Stimulated activated effector memory CD8-positive, alpha-beta T cell treated with anti-CD3 and anti-CD28 coated beads, Interleukin-12 subunit alpha, Interleukin-12 subunit beta, amount 100 ng/mL, for 72 hours (primary cell): Measurements from ENCODE around the gene ACAA2.

Experiments
- ATAC-seq: fragments of 150-1000 bp; cut with Tn5 transposase; 2 replicates; pipeline ENCODE4 v1.10.0; 2021
- DNase-seq, 2 donors: peaks; one replicate each; pipeline ENCODE4 v3.0.0; 2021 to 2022; ENCODE audit warnings: low spot score in 2 of 2
- H3K27ac Mint-ChIP-seq: one replicate; pipeline ENCODE4 v1.8.0; 2022; ENCODE audit warnings: mild to moderate bottlenecking, mixed read lengths
- H3K36me3 Mint-ChIP-seq: one replicate; pipeline ENCODE4 v1.8.0; 2022; ENCODE audit warnings: mild to moderate bottlenecking, mixed read lengths
- H3K4me1 Mint-ChIP-seq: one replicate; pipeline ENCODE4 v1.8.0; 2022; ENCODE audit warnings: mixed read lengths
- H3K4me3 Mint-ChIP-seq: one replicate; pipeline ENCODE4 v1.8.0; 2022; ENCODE audit warnings: mild to moderate bottlenecking, mixed read lengths
- H3K9me3 Mint-ChIP-seq: one replicate; pipeline ENCODE4 v1.8.0; 2022; ENCODE audit warnings: mixed read lengths

ACAA2 gene

DNA sequence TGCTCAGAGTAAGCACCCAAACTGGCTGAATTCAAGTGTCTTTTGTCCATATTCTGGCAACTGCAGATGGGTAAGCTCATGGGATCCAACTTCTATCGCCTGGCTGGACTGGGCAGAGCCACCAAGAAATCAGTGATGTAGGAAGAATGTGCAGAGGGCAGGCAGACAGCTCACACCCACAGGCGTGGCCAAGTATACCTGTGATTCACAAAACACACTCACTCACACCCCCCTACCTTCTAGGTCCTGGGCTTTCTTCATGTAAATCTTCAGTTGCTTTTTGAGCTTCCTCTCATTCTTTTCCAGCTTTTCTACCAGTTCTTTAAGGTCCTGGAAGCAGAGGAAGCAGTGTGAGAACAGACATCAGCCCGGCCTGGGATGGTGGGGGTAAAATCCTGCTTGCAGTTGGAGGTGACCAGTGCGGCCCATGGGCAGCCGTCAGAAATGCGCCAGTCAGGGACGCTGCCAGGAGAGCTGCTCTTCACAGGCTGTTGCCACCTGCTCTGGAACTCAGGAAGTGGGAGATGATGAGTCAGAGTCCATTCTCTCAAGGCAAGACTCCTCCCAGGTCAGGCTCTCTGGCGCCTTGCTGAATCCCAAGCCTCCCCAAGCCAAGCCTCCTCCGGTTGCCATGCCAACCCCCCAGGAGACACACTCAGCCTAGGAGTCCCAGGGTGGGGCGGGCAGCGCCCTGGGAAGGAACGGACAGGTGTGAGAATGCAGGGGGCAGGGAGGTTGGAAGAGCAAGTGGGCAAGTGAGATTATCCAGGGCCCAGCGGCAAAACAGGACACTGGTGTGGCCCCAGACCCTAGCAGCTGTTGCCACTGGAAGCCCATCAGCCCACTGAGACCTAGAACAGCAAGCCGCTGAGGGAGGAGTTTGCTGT is 36.2 kb upstream of the ACAA2 start:
- Mint-ChIP-seq H3K4me3 (no peak overlapping the region), H3K36me3 (no peaks in the 10 kb centered on the region), H3K9me3 (no peaks in the 10 kb centered on the region), H3K4me1 (peaks cover 15% of the 10 kb centered on the region), H3K27ac (no peak overlapping the region)
- no peak for ATAC-seq
- peak in 1 of 2 donors; percentile 30 for DNase-seq

DNA sequence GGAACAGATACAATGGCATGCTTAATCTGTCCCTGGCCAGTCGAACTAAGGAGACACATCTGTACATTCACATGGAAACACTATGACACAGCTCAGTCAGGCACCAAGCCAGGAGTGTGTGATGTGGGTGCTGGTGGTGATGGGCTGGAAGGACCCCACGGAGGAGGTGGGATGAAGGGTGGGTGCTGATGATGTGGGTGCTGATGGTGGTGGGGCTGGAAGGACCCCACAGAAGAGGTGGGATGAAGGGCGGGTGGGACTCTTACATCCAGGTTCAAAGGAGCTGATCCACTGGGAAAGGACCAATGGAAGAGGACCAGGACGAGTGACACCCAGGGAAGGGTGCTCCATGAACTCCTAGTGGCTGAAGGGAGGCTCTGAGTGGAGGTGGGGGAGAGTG is 34.8 kb upstream of the ACAA2 start:
- H3K27ac Mint-ChIP-seq, result peak overlapping the region; percentile 6

DNA sequence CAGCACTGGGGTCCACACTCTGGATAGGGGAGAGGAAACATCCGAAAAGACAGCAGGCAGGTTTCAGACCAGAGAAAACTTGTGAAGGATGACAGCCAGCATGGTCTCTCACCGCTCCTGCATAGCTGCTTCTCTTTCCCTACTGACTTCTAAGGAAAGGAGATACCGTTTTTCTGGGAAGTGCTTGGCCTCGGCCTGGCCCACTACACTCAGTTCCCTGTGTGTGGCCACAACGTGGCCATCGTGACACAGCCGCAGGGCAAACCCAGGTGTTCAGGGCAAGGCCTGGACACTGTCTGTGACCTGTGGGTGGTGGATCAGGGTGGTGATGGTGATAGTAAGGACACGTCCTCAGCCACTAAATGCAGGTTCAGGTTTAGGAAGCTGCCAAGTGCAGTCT is 34.2 kb upstream of the ACAA2 start:
- H3K9me3 Mint-ChIP-seq, result no peaks in the 10 kb centered on the region

More for the DNA sequence above, 34.8 kb upstream of the ACAA2 start:
- ATAC-seq (no peak), DNase-seq (peak in 1 of 2 donors; percentile 36)
- Mint-ChIP-seq H3K4me3 (no peak overlapping the region), H3K36me3 (no peaks in the 10 kb centered on the region), H3K4me1 (peaks cover 24% of the 10 kb centered on the region), H3K9me3 (no peaks in the 10 kb centered on the region)

DNA sequence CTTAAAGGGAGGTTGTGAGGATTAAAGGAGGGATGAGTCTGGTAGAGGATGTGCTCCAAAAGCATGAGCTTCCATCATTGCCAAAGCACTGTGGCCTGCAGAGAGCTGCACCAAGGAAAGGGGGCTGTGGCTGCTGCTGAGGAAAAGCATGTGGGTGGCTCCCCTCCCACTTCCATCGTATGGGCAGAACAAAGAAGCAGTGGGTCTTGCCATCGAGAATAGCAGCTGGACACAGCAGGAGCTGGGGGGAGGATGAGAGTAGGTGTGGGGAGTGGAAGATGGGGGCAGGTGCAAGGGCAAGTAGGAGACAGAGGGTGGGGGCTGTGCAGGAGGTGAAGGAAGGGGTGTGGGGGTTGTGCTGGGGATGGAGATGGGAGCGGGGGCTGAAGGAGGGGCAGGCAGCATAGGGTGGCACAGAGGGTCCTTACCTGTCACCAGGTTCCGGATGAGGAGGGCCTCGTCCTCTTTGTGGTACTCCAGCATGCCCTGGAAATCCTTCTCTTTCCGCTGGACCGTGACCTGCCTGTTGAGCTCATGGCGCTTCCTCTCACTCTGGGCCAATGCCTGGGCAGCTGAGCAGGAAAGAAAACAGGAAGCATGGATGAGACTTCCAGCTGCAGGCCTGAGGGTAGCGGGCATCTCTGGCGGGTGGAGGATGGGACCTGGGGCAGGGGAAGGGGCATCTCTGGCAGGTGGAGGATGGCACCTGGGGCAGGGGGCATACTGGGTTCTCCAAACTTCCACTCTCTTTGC is 33.6 kb upstream of the ACAA2 start:
- H3K4me3 Mint-ChIP-seq, result no peak overlapping the region
- no peaks in the 10 kb centered on the region for H3K36me3 Mint-ChIP-seq
- DNase-seq (no peak), ATAC-seq (no peak)
- peaks cover 30% of the 10 kb centered on the region for H3K4me1 Mint-ChIP-seq
- no peak overlapping the region for H3K27ac Mint-ChIP-seq
- no peaks in the 10 kb centered on the region for H3K9me3 Mint-ChIP-seq

More for the DNA sequence above, 34.2 kb upstream of the ACAA2 start:
- DNase-seq (peak in 1 of 2 donors; percentile 35), ATAC-seq (no peak)
- Mint-ChIP-seq H3K27ac (no peak overlapping the region), H3K4me1 (peaks cover 26% of the 10 kb centered on the region), H3K36me3 (no peaks in the 10 kb centered on the region), H3K4me3 (no peak overlapping the region)

DNA sequence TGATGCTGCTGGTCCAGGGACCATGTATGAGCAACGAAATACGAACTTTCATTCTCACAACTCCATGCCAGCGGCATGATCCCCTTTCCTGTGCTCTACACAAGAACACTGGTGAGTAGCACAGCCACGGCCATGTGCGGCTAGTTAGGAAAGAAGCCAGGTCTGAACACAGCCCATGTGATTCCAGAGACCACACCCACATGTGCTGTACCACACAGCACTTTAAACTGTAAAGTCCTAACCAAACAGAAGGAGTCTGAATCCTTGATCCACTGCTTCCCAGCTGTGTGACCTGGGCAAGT is 33.0 kb upstream of the ACAA2 start:
- no peak for ATAC-seq
- H3K9me3 Mint-ChIP-seq, result no peaks in the 10 kb centered on the region
- no peak overlapping the region for H3K4me3 Mint-ChIP-seq
- no peak for DNase-seq
- H3K36me3 Mint-ChIP-seq, result no peaks in the 10 kb centered on the region
- H3K4me1 Mint-ChIP-seq, result peaks cover 36% of the 10 kb centered on the region
- no peak overlapping the region for H3K27ac Mint-ChIP-seq

DNA sequence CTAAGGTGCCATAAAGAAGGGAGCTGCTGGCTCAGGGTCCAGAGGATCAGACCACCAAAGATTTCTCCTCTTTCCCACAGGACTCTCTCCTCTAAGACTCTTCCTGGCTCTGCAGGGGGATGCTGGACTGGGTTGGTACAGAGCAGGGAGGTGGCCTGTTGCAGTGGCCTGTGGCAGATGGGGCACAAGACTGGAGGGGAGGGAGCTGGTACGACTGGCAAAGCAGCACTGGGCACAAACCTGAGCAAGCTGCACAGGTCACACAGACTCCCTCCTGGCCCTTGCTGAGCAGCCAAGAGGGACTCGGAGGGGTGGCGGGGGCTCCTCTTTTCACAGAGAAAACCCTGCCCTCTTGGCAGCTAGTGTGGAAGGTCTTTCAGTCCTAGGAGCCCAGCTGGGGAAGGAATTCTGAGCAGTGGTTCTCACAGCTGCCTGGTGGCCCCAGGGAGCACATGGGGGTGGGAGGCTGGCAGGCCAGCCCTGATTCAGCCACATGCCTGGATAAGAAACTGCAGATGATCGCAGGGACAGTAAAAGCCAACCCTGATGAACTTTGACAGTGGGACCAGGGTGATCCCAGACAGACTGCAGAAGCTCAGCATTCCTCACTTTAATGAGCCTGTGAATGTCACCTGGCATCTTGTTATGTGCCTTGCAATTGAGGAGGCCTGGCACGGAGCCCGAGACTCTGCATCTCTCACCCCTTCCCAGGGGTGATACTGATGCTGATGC is 32.5 kb upstream of the ACAA2 start:
- Mint-ChIP-seq H3K4me1 (peaks cover 36% of the 10 kb centered on the region), H3K27ac (no peak overlapping the region), H3K9me3 (no peaks in the 10 kb centered on the region), H3K36me3 (no peaks in the 10 kb centered on the region), H3K4me3 (no peak overlapping the region)
- no peak for ATAC-seq
- DNase-seq, result peak in 1 of 2 donors; percentile 42

DNA sequence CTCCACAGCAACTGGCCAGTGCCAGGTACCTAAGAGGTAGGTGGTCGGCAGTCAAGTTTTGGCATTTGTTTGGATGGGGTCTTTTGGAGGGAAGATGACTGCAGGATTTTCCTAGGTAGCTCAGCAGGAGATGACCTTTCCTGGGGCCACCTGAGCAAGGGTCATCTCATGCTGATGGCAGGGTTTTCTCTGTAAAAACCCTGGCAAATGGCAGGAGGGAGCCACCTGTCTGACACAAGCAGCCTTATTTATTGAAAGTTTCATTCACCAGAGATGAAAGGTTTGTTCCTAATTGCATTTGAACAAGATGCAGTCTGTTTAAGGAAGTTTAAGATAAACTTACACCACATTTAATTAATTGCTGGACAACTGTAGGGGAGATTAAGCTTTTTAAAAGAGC is 31.6 kb upstream of the ACAA2 start:
- Mint-ChIP-seq H3K27ac (no peak overlapping the region), H3K9me3 (no peaks in the 10 kb centered on the region), H3K4me1 (peaks cover 36% of the 10 kb centered on the region), H3K36me3 (no peaks in the 10 kb centered on the region), H3K4me3 (no peak overlapping the region)
- DNase-seq (no peak), ATAC-seq (no peak)

DNA sequence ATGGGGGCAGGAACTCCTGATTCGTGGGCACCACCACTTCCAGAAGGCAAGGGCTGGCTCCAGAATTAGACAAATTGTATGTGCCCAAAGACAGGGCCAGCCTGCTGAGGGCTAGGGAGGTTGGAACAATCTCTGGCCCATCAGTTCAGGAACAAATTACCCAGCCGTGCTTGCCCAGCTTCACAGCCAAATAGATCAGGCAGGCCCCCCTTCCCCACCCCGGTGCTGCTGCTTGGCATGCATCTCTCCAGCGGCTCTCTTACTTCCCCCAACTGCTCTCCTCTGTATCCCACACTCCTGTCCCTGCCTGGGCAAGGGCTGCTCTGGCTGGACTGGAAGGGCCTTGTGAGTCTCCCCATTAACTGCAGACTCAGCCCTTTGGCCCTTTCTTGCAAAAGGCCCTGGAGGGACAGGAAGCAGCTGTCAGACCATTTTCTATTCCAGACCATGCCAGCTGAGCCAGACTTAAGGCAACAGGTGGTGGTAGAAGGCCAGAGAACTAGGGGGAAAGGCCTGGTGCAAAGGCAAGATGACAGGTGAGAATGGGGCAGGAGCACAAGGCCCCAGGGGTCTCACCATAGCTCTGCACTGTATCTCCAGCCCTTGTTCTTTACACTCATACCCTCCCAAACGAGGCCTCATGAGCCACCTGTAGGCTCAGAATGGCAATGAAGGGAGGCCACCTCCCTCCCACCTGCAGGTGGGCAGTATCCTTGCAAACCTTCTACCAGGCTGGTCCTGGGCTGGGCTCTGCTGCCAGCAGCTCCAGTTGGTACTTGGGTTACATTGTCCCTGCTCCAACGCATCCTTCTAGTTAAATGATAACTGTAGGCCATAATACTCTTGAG is 30.7 kb upstream of the ACAA2 start:
- peak in 1 of 2 donors; percentile 42 for DNase-seq
- H3K27ac Mint-ChIP-seq, result no peak overlapping the region
- H3K9me3 Mint-ChIP-seq, result no peaks in the 10 kb centered on the region
- H3K4me3 Mint-ChIP-seq, result no peak overlapping the region
- no peaks in the 10 kb centered on the region for H3K36me3 Mint-ChIP-seq
- peaks cover 36% of the 10 kb centered on the region for H3K4me1 Mint-ChIP-seq
- no peak for ATAC-seq

DNA sequence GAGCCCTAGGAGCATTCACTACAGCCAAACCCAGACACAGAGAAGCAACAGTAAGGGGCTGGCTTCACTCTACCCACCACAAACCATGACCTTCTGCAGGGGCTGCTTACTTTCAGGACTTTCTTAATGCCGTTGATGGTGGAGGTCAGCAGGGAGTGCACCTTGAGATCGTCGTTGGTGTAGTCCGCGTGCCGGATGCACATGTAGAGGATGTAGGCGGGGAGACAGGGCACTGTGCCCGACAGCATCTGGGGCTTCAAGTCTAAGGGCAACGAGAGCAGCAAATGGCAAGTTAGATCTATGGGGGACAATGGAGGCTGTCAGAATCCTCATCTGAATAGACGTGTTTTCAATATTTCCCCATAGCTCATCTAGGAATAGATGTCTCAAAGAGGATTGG is 29.8 kb upstream of the ACAA2 start:
- Mint-ChIP-seq H3K4me3 (no peak overlapping the region), H3K4me1 (peaks cover 36% of the 10 kb centered on the region), H3K36me3 (no peaks in the 10 kb centered on the region), H3K9me3 (no peaks in the 10 kb centered on the region), H3K27ac (no peak overlapping the region)
- ATAC-seq (no peak), DNase-seq (peak in 1 of 2 donors; percentile 25)

DNA sequence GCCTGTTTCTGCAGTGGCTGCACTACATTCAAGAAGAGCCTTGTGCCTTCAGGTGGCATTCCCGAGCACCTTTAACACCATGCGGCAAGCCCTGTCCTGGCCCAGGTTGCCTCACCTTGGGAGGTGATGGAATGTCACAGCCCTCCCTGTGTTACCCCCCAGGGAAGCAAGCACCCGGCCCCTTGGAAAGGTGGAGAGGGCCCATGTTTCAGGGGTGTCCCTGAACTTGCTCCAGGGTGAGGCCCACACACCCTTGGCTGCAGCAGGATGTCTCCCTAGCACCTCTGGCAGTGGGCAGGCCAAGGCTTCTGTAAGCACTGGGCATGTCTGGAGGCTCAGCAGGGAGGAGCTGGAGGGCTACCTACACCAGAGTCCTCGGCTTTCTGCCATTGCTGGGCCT is 29.3 kb upstream of the ACAA2 start:
- H3K36me3 Mint-ChIP-seq, result no peaks in the 10 kb centered on the region
- DNase-seq (peak in 1 of 2 donors; percentile 41), ATAC-seq (no peak)
- peaks cover 31% of the 10 kb centered on the region for H3K4me1 Mint-ChIP-seq
- H3K27ac Mint-ChIP-seq, result no peak overlapping the region
- no peak overlapping the region for H3K4me3 Mint-ChIP-seq
- H3K9me3 Mint-ChIP-seq, result no peaks in the 10 kb centered on the region

DNA sequence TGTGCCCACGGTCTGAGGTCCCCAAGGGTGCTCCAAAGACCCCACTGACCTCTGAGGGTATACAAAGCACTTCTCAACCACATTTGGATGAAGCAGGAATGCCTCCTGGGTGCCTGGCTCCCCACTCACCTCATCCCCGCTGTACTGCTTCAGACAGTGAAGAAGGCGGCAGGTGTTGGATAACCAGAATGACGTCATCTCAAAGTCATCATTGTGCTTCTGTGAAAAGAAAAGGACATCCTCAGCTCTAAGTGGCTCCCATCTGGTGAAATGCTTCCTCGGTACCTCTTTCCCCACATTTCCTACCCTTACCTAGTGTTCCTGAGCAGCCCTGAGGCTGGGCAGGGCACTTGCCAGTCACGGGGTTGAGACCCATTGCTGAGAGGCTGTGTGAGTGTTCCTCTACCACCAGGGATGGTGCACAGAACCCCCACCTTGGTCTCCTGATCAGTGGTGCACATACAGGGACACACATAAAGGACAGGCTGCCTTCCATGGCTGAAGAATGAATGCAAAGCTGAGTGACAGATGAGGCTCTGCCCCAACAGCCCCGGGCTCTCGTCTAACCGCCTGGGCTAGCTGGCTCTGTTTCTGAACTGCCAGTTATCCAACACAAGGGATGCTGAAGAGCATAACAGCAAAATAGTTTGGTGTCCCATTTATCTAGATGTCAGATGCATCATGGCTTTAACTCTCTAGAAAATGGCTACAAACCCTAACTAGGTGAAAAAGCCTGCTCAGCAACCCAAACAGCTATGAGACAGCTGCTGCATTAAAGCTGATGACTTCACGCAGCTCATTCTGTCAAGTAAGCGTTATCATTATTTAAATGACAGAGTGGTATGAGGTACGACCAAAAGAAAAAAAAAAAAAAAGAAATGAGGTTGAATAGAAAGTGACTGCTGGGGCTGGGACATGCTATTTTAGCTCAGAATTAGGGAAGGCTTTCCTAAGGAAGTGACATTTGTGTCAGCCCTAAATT is 28.2 kb upstream of the ACAA2 start:
- H3K4me1 Mint-ChIP-seq, result peaks cover 25% of the 10 kb centered on the region
- DNase-seq (peak in 1 of 2 donors; percentile 43), ATAC-seq (no peak)
- no peaks in the 10 kb centered on the region for H3K9me3 Mint-ChIP-seq
- no peak overlapping the region for H3K4me3 Mint-ChIP-seq
- H3K27ac Mint-ChIP-seq, result peak overlapping the region; percentile 79
- no peaks in the 10 kb centered on the region for H3K36me3 Mint-ChIP-seq

DNA sequence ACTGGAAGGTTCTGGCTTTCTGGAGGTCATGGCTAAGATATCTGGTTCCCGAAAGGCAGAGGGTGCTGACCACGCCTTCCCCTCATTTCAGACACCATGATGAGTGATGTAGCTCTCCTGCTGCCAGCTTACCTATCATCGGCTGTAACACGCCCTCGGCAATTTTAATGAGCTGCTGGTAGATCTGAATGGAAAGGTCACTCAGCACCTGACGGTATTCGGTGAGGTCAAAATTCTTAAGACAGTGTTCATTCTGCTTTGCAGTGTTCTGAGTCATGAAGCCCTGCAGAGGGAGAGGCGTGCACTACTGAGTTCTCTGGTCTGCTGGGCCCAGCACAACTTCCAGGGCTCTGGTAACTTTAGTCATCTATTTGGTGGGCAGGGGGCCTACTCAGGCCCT is 25.7 kb upstream of the ACAA2 start:
- peaks cover 18% of the 10 kb centered on the region for H3K4me1 Mint-ChIP-seq
- H3K9me3 Mint-ChIP-seq, result no peaks in the 10 kb centered on the region
- H3K36me3 Mint-ChIP-seq, result no peaks in the 10 kb centered on the region
- H3K27ac Mint-ChIP-seq, result no peak overlapping the region
- DNase-seq (no peak), ATAC-seq (no peak)
- no peak overlapping the region for H3K4me3 Mint-ChIP-seq

DNA sequence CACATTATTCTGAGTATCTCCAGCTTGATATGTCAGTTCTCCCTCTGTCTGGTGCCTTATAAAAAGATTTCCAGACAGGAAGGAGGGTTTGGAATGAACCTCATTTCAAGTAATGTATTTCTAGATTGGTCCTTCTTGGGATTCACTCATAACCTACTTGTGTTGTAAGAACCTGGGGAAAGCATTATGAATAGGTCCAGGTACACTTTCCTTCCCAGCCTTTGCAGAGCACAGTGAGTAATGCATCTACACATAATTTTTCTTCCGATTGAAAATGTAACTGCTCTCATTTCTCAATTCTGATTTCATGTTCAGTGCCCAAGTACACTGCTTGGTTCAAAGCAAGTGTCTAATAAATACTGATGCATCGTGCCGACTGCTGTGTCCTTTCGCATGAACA is 25.0 kb upstream of the ACAA2 start:
- Mint-ChIP-seq H3K36me3 (no peaks in the 10 kb centered on the region), H3K9me3 (no peaks in the 10 kb centered on the region), H3K27ac (no peak overlapping the region), H3K4me1 (peaks cover 15% of the 10 kb centered on the region), H3K4me3 (no peak overlapping the region)
- DNase-seq (no peak), ATAC-seq (no peak)

DNA sequence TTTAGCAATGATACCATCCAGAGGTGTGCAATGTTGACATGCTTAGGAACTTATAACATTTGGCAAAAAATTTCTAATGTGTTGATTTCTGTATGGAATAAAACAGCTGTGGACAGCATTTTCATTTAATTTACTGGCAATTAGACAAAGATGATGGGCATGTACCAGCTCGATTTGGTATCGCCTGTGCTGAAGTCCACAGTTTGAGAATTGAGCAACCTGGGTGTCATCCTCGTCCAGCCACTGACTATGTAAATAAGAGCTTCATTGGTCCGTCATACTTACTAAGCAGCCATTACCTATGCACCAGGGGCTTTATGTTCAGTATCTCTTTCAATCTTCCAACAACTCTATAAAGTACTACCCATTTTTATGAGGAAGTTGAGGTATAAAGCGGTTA is 24.6 kb upstream of the ACAA2 start:
- peaks cover 10% of the 10 kb centered on the region for H3K4me1 Mint-ChIP-seq

More for the DNA sequence above, 24.6 kb upstream of the ACAA2 start:
- Mint-ChIP-seq H3K9me3 (no peaks in the 10 kb centered on the region), H3K27ac (no peak overlapping the region), H3K4me3 (no peak overlapping the region), H3K36me3 (no peaks in the 10 kb centered on the region)
- no peak for DNase-seq
- no peak for ATAC-seq
